ENCODE results near the gene CASQ1. TPM values are rescaled to one million over a fixed set of nuclear protein-coding genes. Genes with fewer than 3 reads are reported as not detected.
A peak's percentile ranks its signal among the peaks of the same experiment; 100 is the strongest.

Gene CASQ1
- total RNA-seq = under 1 TPM; 0.25 to 0.37 TPM
- polyA plus RNA-seq = under 1 TPM; 0.08 to 0.26 TPM
- long read RNA-seq, donor 1 = 0 reads
- long read RNA-seq, donor 2 = 0 reads
- long read RNA-seq, donor 3 = 0 reads
- long read RNA-seq, donor 4 = 0 reads
- long read RNA-seq, donor 5 = 0 reads

DNA sequence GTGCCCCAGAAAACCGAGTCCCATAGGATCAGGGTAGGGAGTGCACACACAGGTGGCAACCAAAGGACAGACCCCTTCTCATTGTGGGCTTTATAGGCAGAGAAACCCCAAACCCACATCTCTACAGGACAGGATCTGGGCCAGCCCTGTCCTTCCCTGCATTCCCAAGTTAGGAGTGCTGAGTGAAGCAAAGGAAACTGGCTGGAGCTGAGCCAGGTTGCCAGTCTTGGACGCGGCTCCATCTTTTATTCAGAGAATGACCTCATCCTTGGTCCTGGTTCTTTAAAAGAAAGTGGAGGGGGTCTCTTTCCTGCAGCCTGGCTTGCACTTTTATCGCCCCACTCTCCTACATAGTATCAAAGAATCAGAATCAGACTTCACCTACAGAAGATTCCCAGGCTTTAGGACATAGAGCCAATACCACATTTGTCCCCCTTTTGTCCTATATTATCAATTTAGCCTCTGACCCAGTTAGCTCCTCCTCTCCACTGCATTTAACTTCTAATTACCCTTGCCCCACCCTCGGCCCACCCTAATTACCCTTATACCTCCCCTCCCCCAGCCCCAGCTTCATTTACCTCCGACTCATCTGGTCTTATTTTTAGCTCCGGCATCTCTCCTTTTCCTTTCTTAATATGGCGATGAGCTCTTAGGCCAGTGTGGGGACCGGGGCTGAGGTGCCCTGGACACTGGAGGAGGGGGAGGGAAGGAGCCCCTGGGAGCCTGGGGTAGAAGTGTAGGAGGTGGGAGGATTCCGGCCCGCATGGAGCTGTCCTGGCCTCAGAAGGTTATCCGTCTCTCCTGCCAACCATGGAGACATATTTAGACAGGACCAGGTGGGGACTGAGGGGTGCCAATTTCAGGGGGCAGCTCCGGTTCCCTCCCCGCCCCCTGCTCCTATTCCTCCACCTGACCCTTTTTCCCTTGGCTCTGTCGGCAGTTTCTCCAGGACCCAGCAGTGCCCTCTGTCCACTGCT, at the start of gene CASQ1:
Gene CASQ1, plus strand, starts transcription at position 927 of the 977 bp plus-strand sequence. CDS start 177 bp downstream, outside the sequence.
- ATAC-seq (ENCODE audit: insufficient read depth, low FRiP score) = no peak
- peak within 1 kb of the TSS in 1 of 2 donors; percentile 21 for H3K27ac ChIP-seq (ENCODE audit: low read depth in 1 of 2, low read length in 1 of 2)
- TF ChIP-seq CTCF (IDR thresholded peaks at IDR 0.05; ENCODE audit: control extremely low read depth, extremely low read depth) = no peak
- H3K9ac ChIP-seq (ENCODE audit: insufficient read depth in 1 of 2, low read length in 2 of 2) = no peak within 1 kb of the TSS
- peaks cover 0 to 19% (median 3%) of the 10 kb centered on the region in 5 donors for H3K4me1 ChIP-seq (ENCODE audit: control insufficient read depth in 5 of 5, insufficient read depth in 5 of 5, low read length in 5 of 5)
- no peaks in the 10 kb centered on the region for H3K27me3 ChIP-seq (ENCODE audit: control insufficient read depth in 3 of 3, insufficient read depth in 3 of 3, low read length in 2 of 3)
- no peaks in the 10 kb centered on the region for H3K36me3 ChIP-seq (ENCODE audit: control insufficient read depth in 4 of 4, insufficient read depth in 4 of 4, low read length in 4 of 4)
- peak; percentile 73 to 85 (median 80) for DNase-seq
- H3K9me3 ChIP-seq (ENCODE audit: control insufficient read depth in 4 of 4, insufficient read depth in 3 of 4, low read length in 3 of 4) = no peaks in the 10 kb centered on the region
- 70 to 86% methylated on average over 15 of the region's 15 CpGs for WGBS, 2 donors
- H3K4me3 ChIP-seq = no peak within 1 kb of the TSS

DNA sequence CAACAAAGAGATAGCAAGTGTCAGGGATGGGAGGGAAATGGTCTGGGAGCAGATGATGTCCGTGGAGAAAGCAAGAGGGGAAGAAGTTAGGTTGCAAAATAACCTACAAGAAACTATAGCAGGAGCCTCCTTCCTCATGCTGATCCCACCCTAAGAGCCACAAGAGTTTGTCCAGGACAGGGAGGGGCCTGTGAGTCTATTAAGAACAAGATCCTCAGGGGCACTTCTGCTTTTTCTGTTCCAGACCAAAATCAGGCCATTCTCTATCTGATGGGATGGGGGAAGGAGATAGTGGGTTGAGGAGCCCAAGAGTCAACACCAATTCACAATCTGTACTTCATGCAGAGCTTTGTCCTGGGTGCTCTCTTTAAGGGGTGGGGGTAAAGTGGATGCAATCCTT, 46.7 kb upstream of the CASQ1 start:
- Histone ChIP-seq H3K27me3 (ENCODE audit: control insufficient read depth in 3 of 3, insufficient read depth in 3 of 3, low read length in 2 of 3) (no peaks in the 10 kb centered on the region), H3K27ac (ENCODE audit: low read depth in 1 of 2, low read length in 1 of 2) (no peak overlapping the region), H3K4me1 (ENCODE audit: control insufficient read depth in 5 of 5, insufficient read depth in 5 of 5, low read length in 5 of 5) (no peaks in the 10 kb centered on the region), H3K9me3 (ENCODE audit: control insufficient read depth in 4 of 4, insufficient read depth in 3 of 4, low read length in 3 of 4) (peaks cover 0 to 2% (median 0%) of the 10 kb centered on the region in 4 donors), H3K36me3 (ENCODE audit: control insufficient read depth in 4 of 4, insufficient read depth in 4 of 4, low read length in 4 of 4) (no peaks in the 10 kb centered on the region), H3K4me3 (no peak overlapping the region), H3K9ac (ENCODE audit: insufficient read depth in 1 of 2, low read length in 2 of 2) (no peak overlapping the region)
- no peak for TF ChIP-seq CTCF (IDR thresholded peaks at IDR 0.05; ENCODE audit: control extremely low read depth, extremely low read depth)
- ATAC-seq (ENCODE audit: insufficient read depth, low FRiP score) (peak; percentile 27), DNase-seq (no peak)
- 14 to 22% methylated on average over 1 of the region's 1 CpG for WGBS, 2 donors

GRCh38 chr1:160144921-160145320, 45.5 kb upstream of the CASQ1 start:
- Histone ChIP-seq H3K4me3 (no peak overlapping the region), H3K36me3 (ENCODE audit: control insufficient read depth in 4 of 4, insufficient read depth in 4 of 4, low read length in 4 of 4) (no peaks in the 10 kb centered on the region), H3K27ac (ENCODE audit: low read depth in 1 of 2, low read length in 1 of 2) (no peak overlapping the region), H3K9ac (ENCODE audit: insufficient read depth in 1 of 2, low read length in 2 of 2) (no peak overlapping the region), H3K4me1 (ENCODE audit: control insufficient read depth in 5 of 5, insufficient read depth in 5 of 5, low read length in 5 of 5) (no peaks in the 10 kb centered on the region), H3K27me3 (ENCODE audit: control insufficient read depth in 3 of 3, insufficient read depth in 3 of 3, low read length in 2 of 3) (no peaks in the 10 kb centered on the region), H3K9me3 (ENCODE audit: control insufficient read depth in 4 of 4, insufficient read depth in 3 of 4, low read length in 3 of 4) (peaks cover 0 to 2% (median 0%) of the 10 kb centered on the region in 4 donors)
- DNase-seq (no peak), ATAC-seq (ENCODE audit: insufficient read depth, low FRiP score) (no peak)
- 74 to 89% methylated on average over 4 of the region's 4 CpGs for WGBS, 2 donors
- TF ChIP-seq CTCF (IDR thresholded peaks at IDR 0.05; ENCODE audit: control extremely low read depth, extremely low read depth) = no peak

Measured in lung (tissue), 16 donors.